ENCODE results near the gene S100A13.

S100A13 gene

DNA sequence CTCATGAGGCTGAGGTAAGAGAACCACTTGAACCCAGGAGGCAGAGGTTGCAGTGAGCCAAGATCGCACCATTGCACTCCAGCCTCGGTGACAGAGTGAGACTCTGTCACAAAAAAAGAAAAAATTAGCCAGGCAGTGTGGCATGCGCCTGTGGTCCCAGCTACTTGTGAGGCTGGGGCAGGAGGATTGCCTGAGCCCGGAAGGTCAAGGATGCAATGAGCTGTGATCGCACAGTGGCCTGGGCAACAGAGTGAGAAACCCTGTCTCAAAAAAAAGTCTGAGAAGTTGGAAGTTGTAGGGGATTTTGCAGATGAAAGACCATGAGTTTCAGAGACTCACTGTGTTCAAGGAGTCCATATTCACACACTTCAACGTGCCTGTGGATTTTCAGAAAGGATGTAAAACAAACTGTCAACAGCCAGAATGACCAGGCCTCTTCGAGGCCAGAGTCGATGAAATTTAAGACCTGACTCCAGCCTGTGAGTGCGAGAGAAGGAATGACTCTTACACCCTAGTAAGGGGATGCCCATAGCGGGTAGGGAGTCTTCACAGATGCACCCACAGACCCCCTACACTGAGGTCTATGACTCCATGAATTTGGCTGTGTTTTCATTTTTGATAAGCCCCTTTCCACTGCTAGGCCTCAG, 2.2 kb downstream of the S100A13 start:
- no peak for DNase-seq

GRCh38 chr1:153623101-153623500, 4.2 kb downstream of the S100A13 start:
- no peak for DNase-seq

- no peak for DNase-seq
Measured at GRCh38 chr1:153619171-153619570, 8.1 kb downstream of the S100A13 start.

DNA sequence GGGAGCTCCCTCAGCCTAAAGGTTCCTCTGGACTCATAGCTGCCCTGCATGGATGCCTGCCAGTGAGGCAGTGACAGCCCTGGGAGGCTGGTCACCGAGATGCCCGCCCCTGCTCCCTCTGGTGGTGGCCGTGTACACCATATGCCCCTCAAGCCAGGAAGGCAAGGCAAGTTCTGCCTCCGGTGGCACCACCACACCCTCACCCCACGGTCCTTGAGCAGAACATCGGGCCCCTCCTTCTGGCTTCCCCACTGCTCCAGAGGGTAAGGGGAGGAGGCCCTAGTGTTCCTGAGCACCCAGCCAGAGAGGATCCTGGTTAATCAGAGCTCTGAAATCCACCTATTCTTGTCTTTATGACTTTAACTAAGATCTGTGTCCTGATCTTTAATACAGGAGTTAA, 9.6 kb downstream of the S100A13 start:
- peak; percentile 74 for DNase-seq

- DNase-seq = no peak
Measured at GRCh38 chr1:153616917-153617311, 10.4 kb downstream of the S100A13 start.

DNA sequence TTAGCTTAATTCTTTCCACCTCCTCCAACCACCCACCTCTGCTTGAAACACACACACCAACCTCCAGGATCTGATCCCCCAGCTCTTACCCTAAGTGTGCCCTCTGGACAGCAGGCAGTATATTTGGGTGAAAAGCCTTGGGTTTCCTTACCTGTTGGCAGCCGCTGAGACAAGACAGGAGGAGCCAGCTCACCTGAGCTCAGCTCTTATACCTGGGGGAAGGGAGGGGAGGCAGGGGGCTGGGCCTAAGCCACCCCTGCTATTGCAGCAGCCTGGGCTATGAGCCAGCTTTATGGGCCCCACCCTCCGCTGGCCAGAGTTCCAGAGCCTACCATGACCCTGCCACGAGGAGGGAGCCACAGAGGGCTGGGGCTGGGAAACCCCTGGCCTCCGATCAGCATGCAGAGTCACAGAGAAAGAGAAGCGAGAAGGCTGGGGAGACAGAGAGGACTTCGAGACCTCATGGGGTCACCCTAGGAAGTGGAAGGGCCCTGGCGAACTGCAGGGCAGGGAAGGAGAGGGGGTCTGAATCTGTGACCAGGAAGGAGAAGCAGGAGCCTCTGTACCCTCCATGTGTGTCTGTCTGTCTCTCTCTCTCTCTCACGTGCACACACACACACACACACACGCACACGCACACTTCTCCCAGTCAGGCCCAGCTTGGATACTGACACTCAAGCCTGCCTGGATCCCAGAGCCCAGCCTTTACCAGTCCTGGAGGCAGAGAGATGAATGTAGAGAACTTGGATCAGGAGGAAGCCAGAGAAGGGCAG, 11.0 kb downstream of the S100A13 start, which contains the start of gene S100A14:
S100A14 (minus strand) TSS at position 182 of the 773 bp plus-strand sequence. CDS start 467 bp downstream, outside the sequence.
- DNase-seq = no peak

DNA sequence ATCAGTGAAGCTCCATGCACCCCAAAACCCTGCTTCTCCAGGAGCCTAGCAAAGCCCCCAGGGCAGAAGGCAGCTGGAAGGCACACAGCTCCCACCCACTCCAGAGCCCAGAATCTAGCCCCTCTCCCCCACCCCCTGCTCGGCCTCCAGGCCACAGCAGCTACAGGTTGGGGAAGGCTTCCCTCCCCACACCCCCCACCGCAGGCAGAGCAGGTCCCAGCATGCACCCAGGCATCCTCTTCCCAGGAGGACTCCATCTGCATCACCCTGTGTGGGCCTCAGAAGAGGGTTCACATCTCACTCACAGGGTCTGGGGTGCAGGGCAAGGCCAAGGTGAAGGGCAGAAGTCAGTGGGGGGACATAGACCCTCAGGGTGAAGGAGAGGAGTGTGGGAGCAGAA, 11.9 kb downstream of the S100A13 start:
- no peak for DNase-seq

GRCh38 chr1:153614906-153615305, 12.4 kb downstream of the S100A13 start:
- no peak for DNase-seq

DNA sequence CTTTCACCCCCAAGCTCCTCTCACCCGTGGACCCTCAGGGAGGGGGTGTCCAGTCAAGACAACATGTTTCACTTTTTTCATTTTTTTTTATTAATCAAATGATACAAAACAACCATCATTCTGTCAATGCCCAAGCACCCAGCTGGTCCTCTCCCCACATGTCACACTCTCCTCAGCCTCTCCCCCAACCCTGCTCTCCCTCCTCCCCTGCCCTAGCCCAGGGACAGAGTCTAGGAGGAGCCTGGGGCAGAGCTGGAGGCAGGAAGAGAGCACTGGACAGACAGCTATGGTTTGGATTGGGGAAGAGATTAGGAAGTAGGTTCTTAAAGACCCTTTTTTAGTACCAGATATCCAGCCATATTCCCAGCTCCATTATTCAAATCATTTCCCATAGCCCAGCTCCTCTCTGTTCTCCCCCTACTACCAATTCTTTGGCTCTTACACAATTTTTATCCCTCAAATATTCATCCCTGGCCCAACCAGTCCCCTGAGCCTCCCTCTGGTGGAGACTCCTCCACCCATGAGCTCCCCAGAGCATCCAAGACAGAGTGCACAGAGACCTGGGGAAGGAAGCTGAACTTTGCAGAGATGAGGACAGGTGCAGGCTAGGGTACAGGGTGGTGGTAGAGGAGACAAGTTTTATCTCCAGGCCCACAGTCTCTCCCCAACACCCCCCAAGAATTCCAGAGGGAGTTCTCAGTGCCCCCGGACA, 13.0 kb downstream of the S100A13 start:
- no peak for DNase-seq

DNA sequence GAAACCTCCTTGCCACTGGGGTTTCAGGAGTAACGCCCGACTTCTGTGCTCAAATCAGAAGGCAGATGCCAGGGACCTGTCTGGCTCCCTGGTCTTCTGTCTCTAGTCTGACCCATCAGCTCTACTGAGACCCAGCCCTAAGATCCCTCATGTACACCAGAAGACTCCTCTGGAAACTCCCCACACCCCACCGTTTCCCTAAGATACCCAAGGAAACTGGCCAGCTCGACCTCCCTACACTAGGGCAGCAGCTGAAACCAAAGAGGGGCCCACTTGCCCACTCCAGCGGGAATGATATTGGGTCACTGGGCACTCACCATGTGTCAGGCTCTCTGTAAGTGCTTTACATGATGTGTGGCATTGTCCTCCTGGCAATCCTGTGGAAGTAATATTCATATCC, 13.9 kb downstream of the S100A13 start:
- no peak for DNase-seq

DNA sequence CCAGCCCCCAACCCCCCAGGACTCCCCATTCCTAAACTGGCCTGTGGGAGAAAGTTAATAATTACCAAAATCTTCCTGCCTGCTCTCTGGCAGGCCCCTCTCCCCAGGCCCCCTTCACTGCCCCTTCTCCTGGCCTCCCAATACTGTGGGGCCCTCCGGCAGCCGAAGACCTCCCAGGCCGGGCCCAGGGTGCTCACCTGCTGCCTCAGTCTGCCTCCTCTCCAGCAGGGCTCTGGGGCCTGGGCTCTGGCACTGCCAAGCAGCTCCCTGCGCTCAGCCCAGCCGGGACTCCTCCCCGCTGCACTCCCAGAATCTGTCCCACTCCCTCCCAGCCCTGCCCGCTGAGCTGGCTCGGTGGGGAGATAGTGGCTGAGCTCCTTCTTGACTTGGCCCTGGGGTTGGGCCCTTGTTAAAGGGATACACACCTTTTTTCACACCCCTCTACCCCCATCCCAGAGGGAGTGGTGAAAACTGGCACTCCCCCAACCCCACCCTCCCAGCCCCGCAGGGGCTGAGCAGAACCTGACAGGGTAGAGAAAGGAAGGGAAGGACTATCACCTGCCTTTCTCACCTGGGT, 14.5 kb downstream of the S100A13 start, which contains the start of gene S100A16:
S100A16 (minus strand) TSS at position 383 of the 577 bp plus-strand sequence. CDS start 4,986 bp downstream, outside the sequence.
- DNase-seq = no peak

DNA sequence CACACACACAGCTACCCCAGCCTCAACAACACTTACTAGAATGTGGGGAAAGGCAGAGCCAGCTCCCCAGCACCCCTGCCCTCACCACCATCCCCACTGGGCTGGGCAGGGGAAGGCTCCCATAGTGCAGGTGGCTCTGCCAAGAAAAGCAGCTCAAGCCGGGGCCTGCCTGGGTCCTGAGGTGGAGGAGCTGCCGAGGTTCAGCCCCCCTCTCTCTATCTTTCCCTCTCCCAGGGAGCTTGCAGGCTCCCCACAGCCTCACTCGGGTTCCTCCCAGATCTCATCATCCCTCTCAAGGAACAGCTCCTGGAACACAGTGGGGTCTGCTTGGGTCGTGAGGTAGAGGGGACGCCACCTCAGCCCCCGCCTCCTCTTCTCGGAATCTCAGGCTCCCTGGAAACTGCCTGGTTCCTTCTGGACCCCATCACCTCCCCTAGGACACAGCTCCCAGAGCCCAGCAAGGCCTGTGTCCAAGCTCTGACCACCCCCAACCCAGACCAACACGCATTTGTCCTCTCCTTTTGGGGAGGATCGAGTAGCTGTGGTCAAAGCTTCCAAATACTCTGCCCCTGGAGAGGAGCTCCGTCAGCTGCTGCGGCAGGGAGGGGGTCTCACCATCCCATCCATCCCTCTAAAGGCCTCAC, 15.1 kb downstream of the S100A13 start:
- DNase-seq = no peak

- no peak for DNase-seq
Measured at GRCh38 chr1:153611356-153611755, 15.9 kb downstream of the S100A13 start.

DNA sequence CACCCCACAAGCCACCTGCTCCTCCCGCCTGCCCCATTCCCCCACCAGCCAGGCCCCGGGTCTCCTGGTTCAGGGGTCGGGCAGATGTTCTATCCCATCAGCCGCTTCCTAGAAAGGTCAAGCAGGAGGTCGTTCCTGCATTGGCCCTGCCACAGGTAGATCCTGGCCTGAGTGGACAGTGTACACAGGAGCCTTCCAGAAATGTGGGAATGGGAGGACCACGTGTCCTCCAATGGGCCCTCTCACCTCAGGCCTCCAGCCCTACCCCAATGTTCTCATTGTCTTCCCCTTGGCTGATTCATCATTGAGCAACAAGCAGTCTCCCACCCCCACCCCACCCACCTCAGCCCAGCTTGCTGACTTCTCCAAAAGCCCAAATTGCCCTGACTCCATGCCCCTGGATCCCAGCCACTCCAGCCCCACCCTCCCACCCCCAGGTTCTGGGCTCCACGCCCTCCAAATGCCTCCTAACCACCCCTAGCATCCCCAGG, 16.4 kb downstream of the S100A13 start:
- DNase-seq = no peak

- no peak for DNase-seq
Measured at GRCh38 chr1:153610334-153610733, 17.0 kb downstream of the S100A13 start.

DNA sequence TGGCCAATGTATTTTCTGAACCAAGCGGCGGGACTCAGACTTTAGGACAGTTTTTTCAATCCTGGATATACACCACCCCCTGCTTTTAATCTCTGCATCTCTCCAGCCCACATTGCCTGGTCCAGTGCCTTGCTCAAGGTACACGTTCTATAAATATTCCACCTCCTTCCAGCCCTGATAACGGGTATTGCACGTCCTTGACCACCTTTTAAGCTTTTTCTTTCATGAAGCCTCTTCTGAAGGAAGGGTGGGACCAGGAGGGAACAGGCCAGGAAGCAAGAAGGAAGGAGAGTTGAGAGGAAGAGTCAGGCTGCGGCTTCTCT, 17.8 kb downstream of the S100A13 start:
- no peak for DNase-seq

DNA sequence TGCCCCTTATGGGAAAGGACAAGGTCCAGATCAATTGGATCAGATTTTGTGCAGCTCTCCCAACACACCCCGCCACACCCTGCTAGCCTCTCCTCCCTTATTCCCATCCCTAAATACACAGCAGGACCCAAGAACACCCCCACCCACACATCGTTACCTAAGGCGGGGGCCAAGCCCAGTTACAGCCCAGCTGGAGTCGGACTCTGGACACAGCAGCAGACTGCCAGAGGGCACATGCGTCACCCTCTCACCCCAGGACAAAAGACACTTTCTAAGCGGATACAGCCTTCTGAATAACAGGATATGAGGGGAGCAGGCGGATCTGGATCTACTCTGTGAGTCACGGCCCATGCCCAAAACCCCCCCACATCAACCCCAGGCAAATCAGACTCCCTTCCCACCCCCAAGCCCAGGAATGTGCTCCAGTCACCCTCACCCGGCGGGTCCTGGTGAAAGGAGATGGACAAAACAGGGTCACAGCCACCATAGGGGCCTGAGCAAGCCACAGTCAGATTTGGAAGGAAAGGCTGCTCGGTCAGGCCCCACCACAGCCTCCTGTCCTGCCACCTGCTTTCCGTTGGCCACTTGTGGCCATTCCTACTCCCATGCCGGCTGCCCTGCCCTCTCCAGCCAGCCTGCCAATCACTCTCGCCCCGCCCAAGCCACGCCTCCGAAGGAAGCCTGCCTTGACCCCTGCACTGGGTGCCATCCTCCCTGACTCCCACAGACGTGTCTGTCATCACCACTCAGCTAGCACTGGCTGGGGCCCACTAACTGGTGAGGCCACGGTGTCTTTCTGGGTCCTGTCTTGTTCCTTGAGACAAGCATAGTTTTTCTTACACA, 18.3 kb downstream of the S100A13 start:
- DNase-seq = no peak

DNA sequence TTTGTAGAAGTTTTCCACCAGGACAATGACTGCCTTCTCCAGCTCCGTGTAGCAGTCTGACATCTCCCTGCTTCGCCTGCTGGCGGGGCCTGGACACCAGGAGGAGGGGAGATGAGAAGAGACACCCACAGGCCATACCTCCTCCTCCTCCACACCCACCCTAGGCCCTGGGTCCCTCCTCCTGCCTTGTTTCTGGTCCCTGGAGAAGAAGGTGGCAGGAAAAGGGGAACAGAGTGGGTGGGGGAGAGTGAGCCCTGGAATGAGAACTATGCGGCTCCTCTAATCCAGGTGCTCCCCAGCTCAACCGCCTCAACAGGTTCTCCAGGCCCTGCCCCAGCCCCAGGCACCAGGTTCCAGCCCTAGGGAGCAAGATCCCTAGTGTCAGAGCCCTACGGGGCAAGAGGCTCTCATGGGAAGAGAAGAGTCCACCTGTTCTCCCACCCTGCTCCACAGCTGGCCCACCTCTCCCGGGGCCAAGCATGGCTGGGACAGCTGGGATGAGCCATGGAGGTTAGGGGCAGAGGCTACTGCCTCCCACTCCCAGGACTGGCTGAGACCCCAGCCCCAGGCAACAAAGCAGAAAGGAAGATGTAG, 19.1 kb downstream of the S100A13 start:
- DNase-seq = no peak

- no peak for DNase-seq
Measured at GRCh38 chr1:153607381-153607780, 19.9 kb downstream of the S100A13 start.

- no peak for DNase-seq
Measured at GRCh38 chr1:153606194-153606593, 21.1 kb downstream of the S100A13 start.

DNA sequence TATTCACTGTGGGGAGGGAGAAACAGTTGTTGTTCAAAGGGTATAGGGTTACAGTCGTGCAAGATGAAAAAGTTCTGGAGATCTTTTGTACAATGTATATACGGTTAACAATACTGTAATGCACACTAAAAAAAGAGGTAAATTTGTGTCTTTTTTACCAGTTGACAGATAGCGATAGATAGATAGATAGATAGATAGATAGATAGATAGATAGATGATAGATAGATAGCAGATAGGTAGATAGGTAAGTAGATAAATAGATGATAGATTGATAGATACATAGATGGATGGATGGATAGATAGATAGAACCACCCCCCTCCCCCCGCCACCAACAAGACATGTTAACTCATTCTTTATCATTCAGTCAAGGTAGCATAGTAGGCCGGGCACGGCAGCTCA, 24.6 kb downstream of the S100A13 start:
- no peak for DNase-seq

Measured in SHP77 treated with DMSO at 0.1 percent for 48 hours (cell line).